ENCODE data around the gene RDX. TPM values are rescaled to one million over a fixed set of nuclear protein-coding genes. Genes with fewer than 3 reads are reported as not detected.
"Not testable (repeated sequence)": the region's sequence is repeated elsewhere in the genome, so short reads cannot be mapped to it uniquely, and the experiment has no call there.

RDX gene
- total RNA-seq, 1 donor from 2014 or later, result 132 TPM

- Histone ChIP-seq H3K9ac (ENCODE audit: low read length) (no peak overlapping the region), H3K27ac (ENCODE audit: low read depth, low read length) (no peak overlapping the region), H3K27me3 (ENCODE audit: insufficient read depth, low read length) (no peaks in the 10 kb centered on the region), H3K4me3 (ENCODE audit: insufficient read depth, low read depth, low read length) (no peak overlapping the region), H3K79me2 (ENCODE audit: insufficient read depth, low read length) (peaks cover 79% of the 10 kb centered on the region), H3K9me3 (ENCODE audit: insufficient read depth, low read depth, low read length) (no peaks in the 10 kb centered on the region), H3K4me1 (ENCODE audit: insufficient read depth, low read length) (peaks cover 18% of the 10 kb centered on the region), H3K36me3 (ENCODE audit: insufficient read depth, low read length) (no peaks in the 10 kb centered on the region), H3K4me2 (ENCODE audit: low read length) (peak overlapping the region; percentile 90), H4K20me1 (ENCODE audit: insufficient read depth, low read length) (peaks cover 68% of the 10 kb centered on the region), H2AFZ (ENCODE audit: low read depth, low read length) (no peak overlapping the region)
- H3K27me3 Mint-ChIP-seq (ENCODE audit: low read depth, unreplicated experiment), result no peaks in the 10 kb centered on the region
- H3K36me3 Mint-ChIP-seq (ENCODE audit: low read depth, unreplicated experiment), result no peaks in the 10 kb centered on the region
- H3K4me1 Mint-ChIP-seq (ENCODE audit: low read depth, unreplicated experiment), result peaks cover 25% of the 10 kb centered on the region
- no peak overlapping the region for H3K27ac Mint-ChIP-seq (ENCODE audit: unreplicated experiment)
- H3K4me3 Mint-ChIP-seq (ENCODE audit: unreplicated experiment), result peak overlapping the region; percentile 96
- DNase-seq (ENCODE audit: low read depth), result no peak
- H3K9me3 Mint-ChIP-seq (ENCODE audit: unreplicated experiment), result no peaks in the 10 kb centered on the region
- no peak for TF ChIP-seq CTCF (IDR thresholded peaks at IDR 0.05; ENCODE audit: insufficient read depth, low read depth, low read length)
- no peak for FAIRE-seq
These were observed 3.0 kb downstream of the RDX start for GRCh38 chr11:110293389-110293788.

GRCh38 chr11:110292146-110292545 lies 4.3 kb downstream of the RDX start:
- not testable (repeated sequence) for H2AFZ ChIP-seq (ENCODE audit: low read depth, low read length); H3K9me3 Mint-ChIP-seq (ENCODE audit: unreplicated experiment); H3K4me3 Mint-ChIP-seq (ENCODE audit: unreplicated experiment); H3K4me3 ChIP-seq (ENCODE audit: insufficient read depth, low read depth, low read length); H3K36me3 ChIP-seq (ENCODE audit: insufficient read depth, low read length); H3K27ac Mint-ChIP-seq (ENCODE audit: unreplicated experiment); FAIRE-seq; H3K9ac ChIP-seq (ENCODE audit: low read length); H3K27ac ChIP-seq (ENCODE audit: low read depth, low read length); H3K27me3 Mint-ChIP-seq (ENCODE audit: low read depth, unreplicated experiment); H3K4me2 ChIP-seq (ENCODE audit: low read length); DNase-seq (ENCODE audit: low read depth); H3K36me3 Mint-ChIP-seq (ENCODE audit: low read depth, unreplicated experiment); H3K27me3 ChIP-seq (ENCODE audit: insufficient read depth, low read length); H3K9me3 ChIP-seq (ENCODE audit: insufficient read depth, low read depth, low read length)
- Histone ChIP-seq H3K4me1 (ENCODE audit: insufficient read depth, low read length) (peaks cover 10% of the 10 kb centered on the region), H4K20me1 (ENCODE audit: insufficient read depth, low read length) (peaks cover 76% of the 10 kb centered on the region), H3K79me2 (ENCODE audit: insufficient read depth, low read length) (peaks cover 91% of the 10 kb centered on the region)
- H3K4me1 Mint-ChIP-seq (ENCODE audit: low read depth, unreplicated experiment), result peaks cover 20% of the 10 kb centered on the region

DNA sequence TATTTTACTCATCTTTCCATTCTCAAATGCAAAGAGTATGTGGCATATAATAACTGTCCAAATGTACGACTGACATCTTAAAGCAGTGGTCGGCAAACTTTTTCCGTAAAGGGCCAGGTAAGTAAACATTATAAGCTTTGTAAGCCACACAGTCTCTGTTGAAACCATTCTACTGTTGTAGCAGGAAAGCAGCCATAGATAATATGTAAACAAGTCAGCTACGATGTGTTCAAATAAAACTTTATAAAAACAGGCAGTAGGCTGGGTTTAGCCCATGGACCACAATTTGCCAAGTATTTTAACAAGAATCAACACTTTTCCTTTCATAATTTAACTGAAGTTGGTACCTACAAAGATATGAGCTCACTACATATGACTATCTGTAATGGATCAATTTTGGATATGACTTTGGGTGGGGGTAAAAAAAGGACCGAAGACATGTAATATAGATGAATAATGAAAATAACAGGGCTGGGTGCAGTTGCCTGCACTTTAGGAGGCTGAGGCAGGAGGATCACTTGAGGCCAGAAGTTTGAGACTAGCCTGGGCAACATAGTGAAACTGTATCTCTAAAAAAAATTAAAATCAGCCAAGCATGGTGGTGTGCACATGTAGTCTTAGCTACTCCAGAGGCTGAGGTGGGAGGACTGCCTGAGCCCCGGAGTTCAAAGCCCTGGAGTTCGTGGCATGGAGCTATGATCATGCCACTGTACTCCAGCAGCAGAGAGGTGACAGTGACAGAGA lies 5.7 kb downstream of the RDX start:
- no peak for TF ChIP-seq CTCF (IDR thresholded peaks at IDR 0.05; ENCODE audit: insufficient read depth, low read depth, low read length)
- TF ChIP-seq EZH2 (IDR thresholded peaks at IDR 0.05; ENCODE audit: insufficient read depth, low read length), result no peak
- H3K27ac Mint-ChIP-seq (ENCODE audit: unreplicated experiment), result no peak overlapping the region
- Histone ChIP-seq H2AFZ (ENCODE audit: low read depth, low read length) (no peak overlapping the region), H3K4me3 (ENCODE audit: insufficient read depth, low read depth, low read length) (no peak overlapping the region), H3K4me1 (ENCODE audit: insufficient read depth, low read length) (peaks cover 7% of the 10 kb centered on the region), H3K9me3 (ENCODE audit: insufficient read depth, low read depth, low read length) (no peaks in the 10 kb centered on the region), H3K9ac (ENCODE audit: low read length) (no peak overlapping the region), H3K4me2 (ENCODE audit: low read length) (no peak overlapping the region), H3K27ac (ENCODE audit: low read depth, low read length) (no peak overlapping the region), H3K79me2 (ENCODE audit: insufficient read depth, low read length) (peaks cover 100% of the 10 kb centered on the region), H3K27me3 (ENCODE audit: insufficient read depth, low read length) (no peaks in the 10 kb centered on the region), H3K36me3 (ENCODE audit: insufficient read depth, low read length) (no peaks in the 10 kb centered on the region), H4K20me1 (ENCODE audit: insufficient read depth, low read length) (peaks cover 87% of the 10 kb centered on the region)
- no peaks in the 10 kb centered on the region for H3K27me3 Mint-ChIP-seq (ENCODE audit: low read depth, unreplicated experiment)
- no peaks in the 10 kb centered on the region for H3K9me3 Mint-ChIP-seq (ENCODE audit: unreplicated experiment)
- FAIRE-seq (no peak), DNase-seq (ENCODE audit: low read depth) (no peak)
- no peaks in the 10 kb centered on the region for H3K36me3 Mint-ChIP-seq (ENCODE audit: low read depth, unreplicated experiment)
- H3K4me3 Mint-ChIP-seq (ENCODE audit: unreplicated experiment), result no peak overlapping the region
- H3K4me1 Mint-ChIP-seq (ENCODE audit: low read depth, unreplicated experiment), result peaks cover 25% of the 10 kb centered on the region

Measured in astrocyte (in vitro differentiated cells and primary cell).